Measurements from ENCODE around the gene ASCL5.

Gene ASCL5

GRCh38 chr1:201153474-201154388 is 26.7 kb upstream of the ASCL5 start:
- DNase-seq, result no peak

- peak; percentile 53 for DNase-seq
These were observed 22.4 kb upstream of the ASCL5 start for GRCh38 chr1:201149400-201149799.

- peak; percentile 29 for DNase-seq
These were observed 20.5 kb upstream of the ASCL5 start for GRCh38 chr1:201147396-201148015.

- DNase-seq, result peak; percentile 37
These were observed 19.8 kb upstream of the ASCL5 start for GRCh38 chr1:201146626-201147390.

- peak; percentile 29 for DNase-seq
These were observed 18.8 kb upstream of the ASCL5 start for GRCh38 chr1:201145816-201146215.

- DNase-seq, result peak; percentile 32
These were observed 18.1 kb upstream of the ASCL5 start for GRCh38 chr1:201145132-201145531.

- DNase-seq, result peak; percentile 35
These were observed 17.7 kb upstream of the ASCL5 start for GRCh38 chr1:201144701-201145100.

- peak; percentile 48 for DNase-seq
These were observed 17.0 kb upstream of the ASCL5 start for GRCh38 chr1:201143726-201144635.

GRCh38 chr1:201142849-201143725 is 16.1 kb upstream of the ASCL5 start:
- peak; percentile 32 for DNase-seq

- DNase-seq, result no peak
These were observed 15.2 kb upstream of the ASCL5 start for GRCh38 chr1:201142011-201142848.

- DNase-seq, result no peak
These were observed 14.4 kb upstream of the ASCL5 start for GRCh38 chr1:201141418-201141817.

- no peak for DNase-seq
These were observed 13.9 kb upstream of the ASCL5 start for GRCh38 chr1:201140941-201141260.

- no peak for DNase-seq
These were observed 13.4 kb upstream of the ASCL5 start for GRCh38 chr1:201140235-201140940.

GRCh38 chr1:201139756-201140155 is 12.8 kb upstream of the ASCL5 start:
- DNase-seq, result no peak

- no peak for DNase-seq
These were observed 12.3 kb upstream of the ASCL5 start for GRCh38 chr1:201139306-201139705.

- no peak for DNase-seq
These were observed 11.4 kb upstream of the ASCL5 start for GRCh38 chr1:201138311-201138840.

- DNase-seq, result no peak
These were observed 10.8 kb upstream of the ASCL5 start for GRCh38 chr1:201137579-201138310.

GRCh38 chr1:201137024-201137392 is 10.0 kb upstream of the ASCL5 start:
- DNase-seq, result no peak

Measured in islet precursor cell (in vitro differentiated cells).